H1 (cell line): Measurements from ENCODE around the gene PALM. TPM values are rescaled to one million over a fixed set of nuclear protein-coding genes. Genes with fewer than 3 reads are reported as not detected.

Experiments
- CTCF ChIA-PET: fragments of 300-600 bp; sonication (Branson Sonifier 250); formaldehyde crosslinking; loops from one replicate; lab custom pipeline; 2021; ENCODE audit not compliant: partially characterized antibody; lab: Charles Lee
- POLR2A ChIA-PET: fragments of 300-600 bp; sonication (Branson Sonifier 250); formaldehyde crosslinking; loops from one replicate; lab custom pipeline; 2021; ENCODE audit warnings: inconsistent platforms; ENCODE audit not compliant: partially characterized antibody; lab: Charles Lee
- DNase-seq, 2 experiments: peaks; one replicate each; pipeline versions ENCODE4 v3.0.0 to v3.0.0-alpha.2; 2010 to 2022; ENCODE audit warnings: low spot score in 2 of 2, low read depth in 1 of 2, mixed read lengths in 1 of 2
- FAIRE-seq: peaks from 2 replicates; lab custom pipeline; 2011; peaks lifted over from hg19 to GRCh38; lab: Jason Lieb, UNC
- H2AFZ ChIP-seq: 2 replicates; pipeline ENCODE4 v1.8.1; 2012; ENCODE audit warnings: low read length, inconsistent platforms
- H2AK5ac ChIP-seq: 2 replicates; pipeline ENCODE4 v1.6.1; 2013; ENCODE audit warnings: low read depth, low read length
- H2BK120ac ChIP-seq: replicated peaks from 2 replicates; pipeline ENCODE3; 2013; ENCODE audit warnings: low read depth, low read length, inconsistent platforms
- H2BK12ac ChIP-seq: 2 replicates; pipeline ENCODE4 v1.6.1; 2013; ENCODE audit warnings: low read depth, low read length
- H2BK15ac ChIP-seq: 2 replicates; pipeline ENCODE4 v1.6.1; 2013; ENCODE audit warnings: low read length
- H2BK20ac ChIP-seq: 2 replicates; pipeline ENCODE4 v1.6.1; 2013; ENCODE audit warnings: low read length
- H2BK5ac ChIP-seq: 2 replicates; pipeline ENCODE4 v1.6.1; 2013; ENCODE audit warnings: low read depth, low read length
- H3K14ac ChIP-seq: 2 replicates; pipeline ENCODE4 v1.6.1; 2013; ENCODE audit warnings: inconsistent platforms; ENCODE audit not compliant: insufficient read length
- H3K18ac ChIP-seq: 2 replicates; pipeline ENCODE4 v1.6.1; 2013; ENCODE audit warnings: low read length; ENCODE audit errors: extremely low read depth
- H3K23ac ChIP-seq: 2 replicates; pipeline ENCODE4 v1.6.1; 2013; ENCODE audit warnings: inconsistent platforms; ENCODE audit not compliant: insufficient read length
- H3K23me2 ChIP-seq: 2 replicates; pipeline ENCODE4 v1.6.1; 2013; ENCODE audit warnings: low read depth, low read length
- H3K27ac ChIP-seq: 2 replicates; pipeline ENCODE4 v1.6.1; 2011; ENCODE audit warnings: low read depth, low read length, inconsistent platforms
- H3K27me3 ChIP-seq, 4 experiments: replicated peaks in 1 of 4; 1 replicate in 1 of 4; 2 replicates in 3 of 4; pipeline versions ENCODE4 v1.6.1 to v1.8.1; 2011 to 2013; ENCODE audit warnings: low read length in 3 of 4, mild to moderate bottlenecking in 3 of 4, inconsistent platforms in 2 of 4, mixed read lengths in 2 of 4, moderate library complexity in 1 of 4; ENCODE audit not compliant: control insufficient read depth in 3 of 4, insufficient read depth in 3 of 4; ENCODE audit errors: extremely low read depth in 1 of 4
- H3K36me3 ChIP-seq, 4 experiments: 2 replicates each; pipeline versions ENCODE4 v1.6.1 to v1.8.1; 2011 to 2013; ENCODE audit warnings: mild to moderate bottlenecking in 4 of 4, low read length in 3 of 4, moderate library complexity in 2 of 4, control low read depth in 1 of 4, inconsistent platforms in 1 of 4; ENCODE audit not compliant: insufficient read depth in 4 of 4, control insufficient read depth in 2 of 4
- H3K4ac ChIP-seq: replicated peaks from 2 replicates; pipeline ENCODE3; 2013; ENCODE audit warnings: low read length, low read depth, mixed read lengths, inconsistent platforms; ENCODE audit not compliant: insufficient read length
- H3K4me1 ChIP-seq, 4 experiments: replicated peaks in 1 of 4; 1 replicate in 1 of 4; 2 replicates in 3 of 4; pipeline versions ENCODE4 v1.6.1 to v1.8.1; 2011 to 2013; ENCODE audit warnings: low read length in 3 of 4, inconsistent platforms in 2 of 4, mixed read lengths in 1 of 4; ENCODE audit not compliant: insufficient read depth in 4 of 4, control insufficient read depth in 3 of 4
- H3K4me2 ChIP-seq, 2 experiments: 2 replicates each; pipeline versions ENCODE4 v1.6.1 to v1.8.1; 2011 to 2013; ENCODE audit warnings: low read depth in 2 of 2, low read length in 2 of 2, control low read depth in 1 of 2, inconsistent platforms in 1 of 2, mild to moderate bottlenecking in 1 of 2; ENCODE audit not compliant: insufficient read depth in 1 of 2
- H3K4me3 ChIP-seq, 4 experiments: fragments of 200-600, 300-600 bp in 1 of 4; sonication (generic), shearing (Covaris generic), sonication (Bioruptor Twin) in 1 of 4; 2 replicates each; pipeline versions ENCODE4 v1.5.1 to v1.8.1; 2011 to 2016; ENCODE audit warnings: low read length in 4 of 4, low read depth in 3 of 4, control low read depth in 2 of 4, inconsistent platforms in 2 of 4, mild to moderate bottlenecking in 2 of 4, mixed read lengths in 1 of 4, moderate library complexity in 1 of 4; ENCODE audit not compliant: insufficient read depth in 2 of 4; ENCODE audit errors: extremely low read depth in 1 of 4
- H3K56ac ChIP-seq: replicated peaks from 2 replicates; pipeline ENCODE3; 2013; ENCODE audit warnings: low read depth, mild to moderate bottlenecking, mixed read lengths, low read length, inconsistent platforms; ENCODE audit not compliant: insufficient read length
- H3K79me1 ChIP-seq: 2 replicates; pipeline ENCODE4 v1.6.1; 2013; ENCODE audit warnings: low read depth, low read length, control low read depth
- H3K79me2 ChIP-seq, 2 experiments: 2 replicates each; pipeline versions ENCODE4 v1.6.1 to v1.8.1; 2012 to 2013; ENCODE audit warnings: low read length in 2 of 2, mild to moderate bottlenecking in 2 of 2, inconsistent platforms in 1 of 2; ENCODE audit not compliant: insufficient read depth in 2 of 2, control insufficient read depth in 1 of 2
- H3K9ac ChIP-seq, 4 experiments: replicated peaks in 1 of 4; 1 replicate in 1 of 4; 2 replicates in 3 of 4; pipeline versions ENCODE4 v1.6.1 to v1.8.1; 2011 to 2013; ENCODE audit warnings: low read depth in 3 of 4, low read length in 3 of 4, control low read depth in 2 of 4, mild to moderate bottlenecking in 2 of 4, moderate library complexity in 2 of 4, inconsistent platforms in 1 of 4; ENCODE audit errors: extremely low read depth in 1 of 4
- H3K9me3 ChIP-seq, 2 experiments: 2 replicates each; pipeline versions ENCODE4 v1.6.1 to v1.8.1; 2012 to 2013; ENCODE audit warnings: mild to moderate bottlenecking in 2 of 2, moderate library complexity in 2 of 2, control low read depth in 1 of 2, inconsistent platforms in 1 of 2, low read depth in 1 of 2, low read length in 1 of 2, mixed read lengths in 1 of 2; ENCODE audit not compliant: insufficient read depth in 2 of 2
- H4K20me1 ChIP-seq, 2 experiments: replicated peaks in 1 of 2; 2 replicates each; pipeline versions ENCODE3 to v1.8.1; 2011 to 2013; ENCODE audit warnings: inconsistent platforms in 2 of 2, low read length in 2 of 2, mild to moderate bottlenecking in 1 of 2; ENCODE audit not compliant: insufficient read depth in 2 of 2, control insufficient read depth in 1 of 2
- H4K5ac ChIP-seq: 2 replicates; pipeline ENCODE4 v1.6.1; 2013; ENCODE audit warnings: low read length, low read depth, mixed read lengths, inconsistent platforms; ENCODE audit not compliant: insufficient read length
- H4K8ac ChIP-seq: 2 replicates; pipeline ENCODE4 v1.8.0; 2013; ENCODE audit warnings: mild to moderate bottlenecking, moderate library complexity, low read length, inconsistent platforms; ENCODE audit not compliant: insufficient read depth; ENCODE audit errors: extremely low read depth
- H4K91ac ChIP-seq: replicated peaks from 2 replicates; pipeline ENCODE3; 2013; ENCODE audit warnings: low read length, mixed read lengths, inconsistent platforms; ENCODE audit not compliant: insufficient read length
- ASH2L ChIP-seq: fragments of 200-600, 300-600 bp; sonication (generic); IDR thresholded peaks from one replicate; pipeline ENCODE4 v1.7.1; 2017; ENCODE audit warnings: low read length
- CTCF ChIP-seq, 3 experiments: IDR thresholded peaks; 1 replicate in 2 of 3; 2 replicates in 1 of 3; pipeline versions ENCODE4 v1.5.1 to v1.6.1; 2011; ENCODE audit warnings: low read length in 3 of 3, mild to moderate bottlenecking in 3 of 3, inconsistent platforms in 2 of 3, low read depth in 1 of 3, moderate library complexity in 1 of 3; ENCODE audit not compliant: insufficient read depth in 1 of 3; ENCODE audit errors: control extremely low read depth in 1 of 3
- EP300 ChIP-seq, 2 experiments: IDR thresholded peaks; 1 replicate in 1 of 2; 2 replicates in 1 of 2; pipeline ENCODE4 v1.6.1; 2011 to 2012; ENCODE audit warnings: low read depth in 2 of 2, low read length in 2 of 2, mild to moderate bottlenecking in 2 of 2, borderline replicate concordance in 1 of 2, inconsistent platforms in 1 of 2, moderate library complexity in 1 of 2
- GABPA ChIP-seq: IDR thresholded peaks from 2 replicates; pipeline ENCODE4 v1.6.1; 2011; ENCODE audit warnings: mild to moderate bottlenecking, low read length, moderate library complexity, borderline replicate concordance; ENCODE audit not compliant: insufficient read depth
- HDAC2 ChIP-seq, 2 experiments: fragments of 300-600 bp in 1 of 2; sonication (generic) in 1 of 2; IDR thresholded peaks; 2 replicates each; pipeline ENCODE4 v1.6.1; 2011 to 2012; ENCODE audit warnings: low read depth in 2 of 2, low read length in 2 of 2, mild to moderate bottlenecking in 2 of 2, moderate library complexity in 2 of 2, borderline replicate concordance in 1 of 2, inconsistent platforms in 1 of 2
- RAD21 ChIP-seq, 2 experiments: IDR thresholded peaks in 1 of 2; conservative IDR thresholded peaks in 1 of 2; 2 replicates each; pipeline ENCODE4 v1.6.1; 2011; ENCODE audit warnings: low read depth in 2 of 2, low read length in 2 of 2, improper control_type of control experiment in 1 of 2, inconsistent platforms in 1 of 2, mild to moderate bottlenecking in 1 of 2, moderate library complexity in 1 of 2
- WGBS, 2 experiments: shearing (Covaris generic) in 1 of 2; methylation state at CpG; one replicate each; pipeline versions ENCODE4 v1.1.6 to v1.1.7; 2013 to 2015; ENCODE audit warnings: low lambda C conversion rate in 2 of 2, mixed read lengths in 2 of 2, inconsistent platforms in 1 of 2, low coverage in 1 of 2, missing lambda C conversion rate in 1 of 2; ENCODE audit not compliant: insufficient replicate concordance in 2 of 2, insufficient coverage in 1 of 2, insufficient read length in 1 of 2; ENCODE audit errors: extremely low coverage in 1 of 2, missing lambda C conversion rate in 1 of 2; 5-methylcytosine and 5-hydroxymethylcytosine counted together
- polyA plus RNA-seq, 7 experiments: library from polyadenylated mRNA; depleted of rRNA in 3 of 7; stranded (reverse) in 5 of 7; unstranded in 2 of 7; fragments of >200 nt in 5 of 7; fragments of 200-250 nt in 2 of 7; gene quantifications; 1 replicate in 5 of 7; 2 replicates in 1 of 7; 4 replicates in 1 of 7; pipeline versions ENCODE4 v1.2.1 to v1.2.3, GENCODE V29; 2011 to 2013; ENCODE audit warnings: missing spikeins in 2 of 7, mixed read lengths in 2 of 7
- total RNA-seq: library from RNA; stranded (reverse); fragmentation: NEBNext Ultra II Directional; extraction: Animal tissue kit (Norgen Biotek cat#: 25700); gene quantifications from 2 replicates; pipeline ENCODE4 v1.2.1, GENCODE V29; 2021

The PALM gene
- total and polyA plus RNA-seq, 2 of the 8 experiments (the other 6 are each of a cell fraction or from before 2014, with no cell fraction given), result 5.7 to 16.5 TPM

- Histone ChIP-seq H3K27me3 (no peaks in the 10 kb centered on the region), H3K79me2 (no peaks in the 10 kb centered on the region), H3K9me3 (no peaks in the 10 kb centered on the region; a peak in 1 of 4 replicates), H2BK15ac (no peak overlapping the region), H3K56ac (no peak overlapping the region), H2BK120ac (no peak overlapping the region), H3K23me2 (no peaks in the 10 kb centered on the region), H2BK20ac (no peak overlapping the region), H4K8ac (no peak overlapping the region; the same call in 1 of the 2 replicates), H3K9ac (no peak overlapping the region), H4K91ac (no peak overlapping the region), H3K23ac (no peak overlapping the region), H3K4me2 (no peak overlapping the region), H3K27ac (no peak overlapping the region), H4K5ac (no peak overlapping the region), H3K4me3 (no peak overlapping the region), H2AK5ac (no peak overlapping the region)
- CTCF ChIA-PET, result interaction anchor here (0.5 to 2.7 kb wide), 23 partner anchors 8 to 138 kb away, joined by 3 to 17 read pairs (median 3); partner anchors contain the start of genes FSTL3 and PALM
- POLR2A ChIA-PET, result interaction anchor here (0.7 to 2.4 kb wide), 5 partner anchors 8 to 104 kb away, joined by 3 to 7 read pairs (median 3); no protein-coding TSS in a partner anchor
- WGBS, 2 experiments, result 59% methylated on average over 15 of the region's 19 CpGs; no CpG with 5 or more reads in 1 of the 2 experiments
- FAIRE-seq, result peak; percentile 24
- TF ChIP-seq RAD21 (IDR thresholded peaks at IDR 0.05 in 1 of 2, conservative IDR thresholded peaks at IDR 0.05 in 1 of 2; ENCODE audit: low read depth in 2 of 2, low read length in 2 of 2) (peak; percentile 12 to 45; a peak in 3 of 4 replicates), EP300 (IDR thresholded peaks at IDR 0.05; ENCODE audit: borderline replicate concordance in 1 of 2, low read depth in 2 of 2, low read length in 2 of 2) (no peak), HDAC2 (IDR thresholded peaks at IDR 0.05; ENCODE audit: borderline replicate concordance in 1 of 2, low read depth in 2 of 2, low read length in 2 of 2) (0 out of 4 replicates have a peak, but pooled peaks of 1 of the 2 experiments have one; percentile 49), ASH2L (no peak), CTCF (IDR thresholded peaks at IDR 0.05; ENCODE audit: control extremely low read depth in 1 of 3, insufficient read depth in 1 of 3, low read depth in 1 of 3, low read length in 3 of 3) (peak; percentile 63 to 73 (median 70)), GABPA (peak; percentile 52; the same call in 1 of the 2 replicates)
- TF ChIP-seq, all 59 proteins: peak for 4
- Histone ChIP-seq H3K4ac (no peak overlapping the region), H3K18ac (no peak overlapping the region), H3K36me3 (no peaks in the 10 kb centered on the region), H2AFZ (no peak overlapping the region), H3K14ac (no peak overlapping the region), H2BK12ac (no peak overlapping the region), H2BK5ac (no peak overlapping the region), H3K79me1 (no peaks in the 10 kb centered on the region), H4K20me1 (peaks cover 0 to 5% of the 10 kb centered on the region in 2 experiments), H3K4me1 (no peaks in the 10 kb centered on the region)
- peak in 1 of 2 experiments; percentile 31 for DNase-seq
Measured at GRCh38 chr19:741506-742131, 32.9 kb downstream of the PALM start.
